ENCODE results near the gene ANKS1B. TPM values are rescaled to one million over a fixed set of nuclear protein-coding genes. Genes with fewer than 3 reads are reported as not detected.

ANKS1B gene
- total and polyA plus RNA-seq, 4 donors = 0.03 to 3.4 (median 0.53) TPM

- WGBS = 73% methylated on average over 3 of the region's 3 CpGs
- Histone ChIP-seq H3K27me3 (ENCODE audit: control insufficient read depth in 4 of 4, insufficient read depth in 4 of 4, low read length in 3 of 4) (no peaks in the 10 kb centered on the region), H3K4me3 (ENCODE audit: low read depth in 1 of 3, low read length in 3 of 3) (no peak overlapping the region), H3K9ac (ENCODE audit: low read depth in 1 of 2, low read length in 2 of 2) (no peak overlapping the region), H3K36me3 (ENCODE audit: control insufficient read depth in 4 of 4, insufficient read depth in 3 of 4, low read depth in 1 of 4, low read length in 3 of 4) (no peaks in the 10 kb centered on the region), H3K9me3 (ENCODE audit: control insufficient read depth in 4 of 4, low read length in 3 of 4) (no peaks in the 10 kb centered on the region), H3K4me1 (ENCODE audit: control insufficient read depth in 4 of 4, insufficient read depth in 4 of 4, low read length in 3 of 4) (no peaks in the 10 kb centered on the region), H3K27ac (ENCODE audit: low read depth in 1 of 2, low read length in 2 of 2) (no peak overlapping the region)
- DNase-seq (ENCODE audit: low spot score) = no peak
- TF ChIP-seq TAF1 (conservative IDR thresholded peaks at IDR 0.05) (no peak), MAX (IDR thresholded peaks at IDR 0.05) (no peak), EGR1 (IDR thresholded peaks at IDR 0.05; ENCODE audit: low read depth in 2 of 2) (no peak), REST (IDR thresholded peaks at IDR 0.05) (no peak), RAD21 (IDR thresholded peaks at IDR 0.05) (no peak), CTCF (IDR thresholded peaks at IDR 0.05; ENCODE audit: low read depth, low read length, missing input control) (no peak), RXRA (IDR thresholded peaks at IDR 0.05) (no peak), ZBTB33 (IDR thresholded peaks at IDR 0.05) (no peak), HNF4G (IDR thresholded peaks at IDR 0.05) (no peak), SP1 (IDR thresholded peaks at IDR 0.05) (no peak), JUND (IDR thresholded peaks at IDR 0.05) (no peak), HNF4A (conservative IDR thresholded peaks at IDR 0.05) (no peak), FOXA2 (IDR thresholded peaks at IDR 0.05) (no peak), GABPA (IDR thresholded peaks at IDR 0.05 in 1 of 2, conservative IDR thresholded peaks at IDR 0.05 in 1 of 2) (no peak), NR2F2 (IDR thresholded peaks at IDR 0.05) (no peak), ATF3 (IDR thresholded peaks at IDR 0.05) (no peak)
Measured at GRCh38 chr12:99201906-99202645, 782.7 kb downstream of the ANKS1B start.
